Skeletal muscle satellite cell (primary cell): ENCODE measurements around the gene DNAH8.

Experiments used
- H3K27me3 ChIP-seq: 2 replicates; pipeline ENCODE4 v1.7.0; 2013; ENCODE audit warnings: low read length; ENCODE audit not compliant: control insufficient read depth, insufficient read depth
- H3K36me3 ChIP-seq: 2 replicates; pipeline ENCODE4 v1.7.0; 2013; ENCODE audit warnings: mild to moderate bottlenecking, control low read depth, low read length; ENCODE audit not compliant: insufficient read depth
- H3K4me1 ChIP-seq: 2 replicates; pipeline ENCODE4 v1.7.0; 2013; ENCODE audit warnings: low read length; ENCODE audit not compliant: control insufficient read depth, insufficient read depth
- H3K4me2 ChIP-seq: 2 replicates; pipeline ENCODE4 v1.7.0; 2013; ENCODE audit warnings: mild to moderate bottlenecking, low read length
- H3K4me3 ChIP-seq: 2 replicates; pipeline ENCODE4 v1.7.0; 2013; ENCODE audit warnings: low read length
- H3K9ac ChIP-seq: 2 replicates; pipeline ENCODE4 v1.7.0; 2013; ENCODE audit warnings: mild to moderate bottlenecking, low read depth, low read length, moderate library complexity
- H3K9me3 ChIP-seq: replicated peaks from 2 replicates; pipeline ENCODE4 v1.7.0; 2013; ENCODE audit warnings: mild to moderate bottlenecking, control low read depth, low read length

DNAH8 gene

DNA sequence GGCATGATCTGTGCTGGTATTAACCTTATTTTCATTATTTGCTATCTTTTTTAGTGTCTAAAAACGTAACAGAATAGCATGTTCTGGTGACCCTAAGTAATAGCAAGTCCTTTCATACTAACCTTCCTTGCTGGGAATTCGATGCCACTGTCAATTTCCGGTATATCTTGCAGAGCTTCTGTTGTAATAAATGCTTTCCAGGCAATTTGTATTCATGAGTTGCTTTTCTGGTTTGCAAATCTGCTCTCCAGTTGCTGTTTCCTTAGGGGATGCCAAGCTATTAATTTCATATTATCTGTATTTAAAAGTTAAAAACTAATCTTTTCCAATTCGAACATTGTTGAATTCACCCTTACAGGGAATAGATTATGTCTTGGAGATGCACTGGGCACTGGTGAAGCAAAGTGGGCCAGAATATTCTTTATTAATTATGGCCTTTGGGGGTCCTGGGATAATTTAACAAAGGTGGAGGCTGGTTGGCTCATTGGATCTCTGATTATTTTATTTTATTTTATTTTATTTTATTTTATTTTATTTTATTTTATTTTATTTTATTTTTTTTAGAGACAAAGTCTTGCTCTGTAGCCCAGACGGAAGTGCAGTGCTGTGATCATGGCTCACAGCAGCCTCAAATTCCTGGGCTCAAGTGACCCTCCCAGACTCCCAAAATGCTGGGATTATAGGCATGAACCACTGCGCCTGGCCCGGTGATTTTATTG, 209.8 kb downstream of the DNAH8 start:
- Histone ChIP-seq H3K4me1 (no peaks in the 10 kb centered on the region), H3K4me2 (no peak overlapping the region), H3K9me3 (no peaks in the 10 kb centered on the region), H3K9ac (no peak overlapping the region), H3K4me3 (no peak overlapping the region), H3K27me3 (peaks cover 2% of the 10 kb centered on the region), H3K36me3 (no peaks in the 10 kb centered on the region)

DNA sequence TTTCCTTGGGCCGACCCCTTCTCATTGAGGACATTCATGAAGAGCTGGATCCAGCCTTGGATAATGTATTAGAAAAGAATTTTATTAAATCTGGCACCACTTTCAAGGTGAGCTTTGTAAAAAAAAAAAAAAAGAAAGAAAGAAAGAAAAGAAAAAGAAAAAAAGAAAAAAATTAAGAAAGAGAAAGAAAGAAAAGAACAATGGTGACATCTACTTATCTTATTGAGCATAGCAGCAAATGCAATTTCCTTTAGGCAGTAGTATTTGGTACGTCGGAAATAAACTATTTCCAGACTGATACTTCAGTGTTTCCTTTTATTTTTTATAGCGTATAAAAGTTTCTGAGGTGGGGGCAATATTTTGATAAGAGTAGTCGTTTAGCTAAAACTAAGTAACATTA, 214.4 kb downstream of the DNAH8 start:
- no peaks in the 10 kb centered on the region for H3K4me1 ChIP-seq
- no peak overlapping the region for H3K4me3 ChIP-seq
- H3K27me3 ChIP-seq: peaks cover 11% of the 10 kb centered on the region
- H3K4me2 ChIP-seq: no peak overlapping the region
- no peaks in the 10 kb centered on the region for H3K36me3 ChIP-seq
- no peaks in the 10 kb centered on the region for H3K9me3 ChIP-seq
- no peak overlapping the region for H3K9ac ChIP-seq

DNA sequence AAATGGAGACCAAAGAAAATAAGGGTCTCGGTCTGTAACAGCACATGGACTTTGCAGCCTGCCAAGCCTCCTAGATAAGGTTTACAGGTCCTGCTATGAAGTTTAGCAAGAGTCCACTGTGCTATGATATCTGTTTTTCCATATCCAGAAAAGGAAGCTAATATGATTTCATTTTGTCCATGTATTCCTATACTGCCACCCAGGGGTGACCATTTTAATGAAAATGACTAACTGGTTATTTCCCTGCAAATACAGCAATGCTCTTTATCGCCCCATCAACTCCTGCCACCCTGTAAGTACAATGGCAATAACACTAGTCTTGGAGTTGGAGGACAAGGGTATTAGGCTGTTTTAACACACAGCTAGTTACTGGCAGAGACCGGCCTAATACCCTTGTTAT, 218.3 kb downstream of the DNAH8 start:
- Histone ChIP-seq H3K27me3 (peaks cover 9% of the 10 kb centered on the region), H3K9me3 (no peaks in the 10 kb centered on the region), H3K4me3 (no peak overlapping the region), H3K9ac (no peak overlapping the region), H3K4me2 (no peak overlapping the region), H3K36me3 (no peaks in the 10 kb centered on the region), H3K4me1 (no peaks in the 10 kb centered on the region)

DNA sequence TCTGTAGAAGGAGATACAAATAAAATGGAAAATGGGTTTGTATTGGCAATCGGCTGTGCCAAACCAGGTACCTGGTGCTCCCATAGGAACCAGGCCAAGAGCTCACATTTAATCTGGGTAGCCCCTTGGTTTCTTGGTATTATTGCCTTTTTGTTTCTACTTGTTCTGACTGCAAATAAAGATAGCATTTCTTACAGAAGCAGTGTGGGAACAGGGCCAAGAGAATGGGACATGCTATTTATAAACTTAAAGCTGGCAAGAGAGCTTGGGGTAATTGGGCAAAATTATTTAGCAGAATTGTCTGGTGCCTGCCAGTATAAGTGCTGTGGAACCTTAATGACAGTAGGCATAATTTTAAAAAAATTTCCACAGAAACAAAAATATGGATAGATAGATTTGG, 219.9 kb downstream of the DNAH8 start:
- Histone ChIP-seq H3K4me3 (no peak overlapping the region), H3K36me3 (no peaks in the 10 kb centered on the region), H3K4me2 (no peak overlapping the region), H3K9ac (no peak overlapping the region), H3K27me3 (peaks cover 9% of the 10 kb centered on the region), H3K9me3 (no peaks in the 10 kb centered on the region), H3K4me1 (no peaks in the 10 kb centered on the region)

DNA sequence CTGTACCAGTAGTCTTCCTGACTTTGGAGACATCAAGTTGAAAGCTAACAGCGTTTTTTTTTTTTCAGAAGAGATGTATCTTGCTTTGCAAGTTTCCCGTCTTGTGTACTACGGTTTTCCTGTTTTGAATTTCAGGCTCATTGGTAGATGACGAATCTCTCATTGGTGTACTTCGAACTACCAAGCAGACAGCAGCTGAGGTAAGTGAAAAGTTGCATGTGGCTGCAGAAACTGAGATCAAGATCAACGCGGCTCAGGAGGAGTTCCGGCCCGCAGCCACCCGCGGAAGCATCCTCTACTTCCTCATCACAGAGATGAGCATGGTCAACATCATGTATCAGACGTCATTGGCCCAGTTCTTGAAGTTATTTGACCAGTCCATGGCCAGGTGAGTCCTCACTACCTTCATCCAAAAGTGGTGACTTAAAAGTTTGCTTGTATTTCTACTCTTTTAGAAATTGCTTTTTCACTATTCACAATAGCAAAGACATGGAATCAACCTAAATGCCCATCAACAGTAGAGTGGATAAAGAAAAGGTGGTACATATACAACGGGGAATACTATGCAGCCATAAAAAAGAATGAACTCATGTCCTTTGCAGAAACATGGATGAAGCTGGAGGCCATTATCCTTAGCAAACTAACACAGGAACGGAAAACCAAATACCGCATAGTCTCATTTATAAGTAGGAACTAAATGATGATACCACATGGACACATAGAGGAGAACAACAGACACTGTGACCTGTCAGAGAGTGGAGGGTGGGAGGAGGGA, 222.9 kb downstream of the DNAH8 start:
- no peak overlapping the region for H3K4me2 ChIP-seq
- no peaks in the 10 kb centered on the region for H3K9me3 ChIP-seq
- H3K9ac ChIP-seq: no peak overlapping the region
- peaks cover 6% of the 10 kb centered on the region for H3K27me3 ChIP-seq
- no peak overlapping the region for H3K4me3 ChIP-seq
- H3K36me3 ChIP-seq: no peaks in the 10 kb centered on the region
- no peaks in the 10 kb centered on the region for H3K4me1 ChIP-seq

DNA sequence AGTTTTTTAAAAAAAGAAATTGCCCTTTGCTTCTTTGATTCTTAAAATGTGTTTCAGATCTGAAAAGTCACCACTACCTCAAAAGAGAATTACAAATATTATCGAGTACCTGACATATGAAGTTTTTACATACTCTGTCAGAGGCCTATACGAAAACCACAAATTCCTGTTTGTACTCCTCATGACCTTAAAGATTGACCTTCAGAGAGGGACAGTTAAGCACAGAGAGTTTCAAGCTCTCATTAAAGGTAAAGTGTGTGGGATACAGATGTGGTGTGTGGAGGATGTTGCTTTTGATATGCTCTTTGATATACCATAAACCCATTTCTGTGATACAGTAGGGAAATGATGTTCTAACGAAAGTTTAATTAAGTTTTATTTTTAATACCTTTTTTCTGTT, 223.6 kb downstream of the DNAH8 start:
- H3K9me3 ChIP-seq: no peaks in the 10 kb centered on the region
- no peaks in the 10 kb centered on the region for H3K4me1 ChIP-seq
- no peaks in the 10 kb centered on the region for H3K36me3 ChIP-seq
- H3K9ac ChIP-seq: no peak overlapping the region
- H3K27me3 ChIP-seq: peaks cover 6% of the 10 kb centered on the region
- H3K4me2 ChIP-seq: no peak overlapping the region
- H3K4me3 ChIP-seq: no peak overlapping the region

DNA sequence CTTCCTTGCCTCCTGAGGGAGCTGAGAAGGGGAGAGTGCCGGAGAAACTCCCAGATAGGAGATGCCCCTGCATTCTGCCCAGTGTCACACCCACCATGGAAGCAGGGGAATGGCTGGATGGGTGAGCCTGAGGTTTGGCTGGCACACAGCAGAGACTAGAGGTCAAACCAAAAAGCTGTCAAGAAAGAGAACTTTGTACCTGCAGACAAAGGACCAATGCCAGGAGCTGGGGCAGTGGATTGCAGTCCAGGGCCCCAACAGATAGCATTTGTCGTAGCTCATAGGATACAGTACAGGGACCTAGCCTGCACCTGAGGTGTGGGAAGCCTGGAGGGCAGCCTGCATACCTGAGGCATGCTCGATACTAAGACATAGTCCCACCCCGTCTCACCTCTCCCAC, 227.3 kb downstream of the DNAH8 start:
- H3K9me3 ChIP-seq: no peaks in the 10 kb centered on the region
- peaks cover 6% of the 10 kb centered on the region for H3K27me3 ChIP-seq
- no peaks in the 10 kb centered on the region for H3K4me1 ChIP-seq
- H3K4me2 ChIP-seq: no peak overlapping the region
- H3K4me3 ChIP-seq: no peak overlapping the region
- H3K9ac ChIP-seq: no peak overlapping the region
- no peaks in the 10 kb centered on the region for H3K36me3 ChIP-seq

DNA sequence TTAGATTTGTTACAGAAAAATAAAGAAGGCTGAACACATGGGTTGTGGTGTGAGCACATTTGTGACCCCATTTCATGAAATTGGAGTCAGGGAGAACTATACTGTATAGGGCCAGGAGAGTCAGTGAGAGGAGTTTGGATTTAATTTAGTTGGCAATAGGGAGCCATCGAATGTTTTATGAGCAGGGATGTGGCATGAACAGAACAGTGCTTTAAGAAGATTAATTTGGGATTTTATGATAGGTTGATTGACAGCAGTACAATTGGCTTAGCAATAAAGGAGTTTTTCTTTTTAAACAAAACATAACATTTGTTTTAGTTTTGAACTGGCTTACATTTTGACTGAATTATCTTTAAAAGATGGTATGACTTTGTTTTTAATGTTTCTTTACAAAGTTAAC, 227.9 kb downstream of the DNAH8 start:
- Histone ChIP-seq H3K9me3 (no peaks in the 10 kb centered on the region), H3K9ac (no peak overlapping the region), H3K4me3 (no peak overlapping the region), H3K4me2 (no peak overlapping the region), H3K4me1 (no peaks in the 10 kb centered on the region), H3K36me3 (no peaks in the 10 kb centered on the region), H3K27me3 (peaks cover 6% of the 10 kb centered on the region)

DNA sequence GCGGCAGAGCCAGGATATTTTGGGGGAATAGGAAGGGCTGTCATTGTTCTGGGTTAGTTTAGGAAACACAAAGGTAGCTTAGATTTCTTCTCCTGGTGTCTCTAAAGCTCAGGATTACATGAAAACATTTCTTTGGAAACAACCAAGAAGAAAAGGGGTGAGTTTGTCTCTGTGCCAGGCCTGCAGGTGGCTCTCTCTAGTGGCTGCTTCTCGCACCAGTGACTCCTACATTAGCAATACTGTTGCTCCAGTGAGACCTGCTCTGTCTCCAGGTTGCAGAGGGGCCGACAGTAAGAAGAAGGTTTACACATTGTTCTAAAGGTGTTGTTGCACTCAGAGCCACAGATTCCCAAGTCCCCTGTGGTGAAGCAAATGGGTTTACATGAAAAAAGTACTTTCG, 228.9 kb downstream of the DNAH8 start:
- H3K36me3 ChIP-seq: no peaks in the 10 kb centered on the region
- H3K4me1 ChIP-seq: no peaks in the 10 kb centered on the region
- H3K9ac ChIP-seq: no peak overlapping the region
- H3K9me3 ChIP-seq: no peaks in the 10 kb centered on the region
- no peak overlapping the region for H3K4me2 ChIP-seq
- H3K4me3 ChIP-seq: no peak overlapping the region
- H3K27me3 ChIP-seq: peaks cover 6% of the 10 kb centered on the region

DNA sequence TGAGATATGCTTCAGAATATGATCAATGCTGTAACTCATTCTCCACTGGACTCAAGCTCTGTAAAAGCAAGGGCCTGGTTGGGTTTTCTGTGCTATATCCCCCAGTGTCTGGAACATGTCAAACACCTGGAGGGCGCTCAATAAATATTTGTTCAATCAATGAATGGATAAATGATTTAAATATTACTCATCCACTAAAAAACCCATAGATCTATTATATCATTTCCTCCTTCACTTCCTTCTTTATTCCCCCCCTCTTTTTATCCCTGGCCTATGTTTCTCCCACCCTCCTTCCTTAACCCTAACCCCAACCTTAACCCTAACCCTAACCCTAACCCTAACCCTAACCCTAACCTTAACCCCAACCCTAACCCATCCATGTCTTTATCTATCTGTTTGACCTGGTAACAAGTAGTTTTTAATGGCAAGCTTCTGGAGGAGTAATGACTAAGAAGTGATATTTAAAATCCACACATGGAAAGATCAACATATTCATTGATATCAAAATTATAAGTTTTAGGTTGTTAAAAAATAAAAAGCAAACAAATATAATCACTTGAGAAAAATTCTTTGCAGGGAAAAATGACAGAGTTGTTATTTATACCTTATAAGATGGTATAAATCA, 229.7 kb downstream of the DNAH8 start:
- H3K9me3 ChIP-seq: no peaks in the 10 kb centered on the region
- no peak overlapping the region for H3K4me3 ChIP-seq
- H3K36me3 ChIP-seq: no peaks in the 10 kb centered on the region
- H3K27me3 ChIP-seq: peaks cover 6% of the 10 kb centered on the region
- no peaks in the 10 kb centered on the region for H3K4me1 ChIP-seq
- no peak overlapping the region for H3K4me2 ChIP-seq
- H3K9ac ChIP-seq: no peak overlapping the region

DNA sequence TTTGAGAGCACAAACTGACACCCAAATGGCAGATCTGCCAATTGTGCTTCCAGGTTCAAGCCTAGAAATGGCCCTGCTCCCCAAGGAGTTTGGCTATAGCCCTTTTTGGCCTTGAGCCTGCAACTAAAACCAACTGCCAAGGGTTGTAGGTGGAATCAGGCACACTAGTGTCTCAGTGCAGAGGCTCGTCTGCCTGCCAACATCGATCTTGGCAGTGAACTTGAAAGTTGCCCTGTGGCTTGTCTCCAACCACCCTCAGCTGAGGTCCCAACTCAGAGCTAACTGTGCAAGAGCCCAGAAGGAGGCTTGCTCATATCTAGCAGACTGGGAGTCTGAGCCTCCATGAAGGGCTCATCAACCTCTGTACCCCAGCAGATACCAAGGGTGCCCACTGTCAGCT, 240.8 kb downstream of the DNAH8 start:
- H3K4me2 ChIP-seq: no peak overlapping the region
- no peak overlapping the region for H3K9ac ChIP-seq
- no peaks in the 10 kb centered on the region for H3K4me1 ChIP-seq
- H3K9me3 ChIP-seq: no peaks in the 10 kb centered on the region
- no peaks in the 10 kb centered on the region for H3K27me3 ChIP-seq
- no peak overlapping the region for H3K4me3 ChIP-seq
- no peaks in the 10 kb centered on the region for H3K36me3 ChIP-seq
